ENCODE measurements around the gene ASB2. TPM values are rescaled to one million over a fixed set of nuclear protein-coding genes. Genes with fewer than 3 reads are reported as not detected.

The ASB2 gene
- total RNA-seq, 1 donor from 2014 or later = 251 TPM

- Histone ChIP-seq H3K27me3 (ENCODE audit: low read depth) (no peaks in the 10 kb centered on the region), H3K4me1 (no peaks in the 10 kb centered on the region), H3K27ac (replicated peaks) (no peak overlapping the region), H3K36me3 (peaks cover 17% of the 10 kb centered on the region), H3K4me3 (no peak overlapping the region), H3K9me3 (replicated peaks) (no peaks in the 10 kb centered on the region)
- TF ChIP-seq CTCF (IDR thresholded peaks at IDR 0.05; ENCODE audit: borderline replicate concordance) = no peak
- intact Hi-C loops (cut with micrococcal nuclease) = no loop called here
- DNase-seq = no peak
Observed at GRCh38 chr14:93928184-93929047, 48.0 kb downstream of the ASB2 start.

GRCh38 chr14:93927800-93928145, 48.6 kb downstream of the ASB2 start:
- Histone ChIP-seq H3K4me1 (no peaks in the 10 kb centered on the region), H3K4me3 (no peak overlapping the region), H3K27ac (replicated peaks) (no peak overlapping the region), H3K9me3 (replicated peaks) (no peaks in the 10 kb centered on the region), H3K36me3 (peaks cover 11% of the 10 kb centered on the region), H3K27me3 (ENCODE audit: low read depth) (no peaks in the 10 kb centered on the region)
- intact Hi-C loops (cut with micrococcal nuclease) = no loop called here
- no peak for DNase-seq
- TF ChIP-seq CTCF (IDR thresholded peaks at IDR 0.05; ENCODE audit: borderline replicate concordance) = no peak

GRCh38 chr14:93926873-93927799, 49.2 kb downstream of the ASB2 start, which contains the start of gene FAM181A:
Gene FAM181A, plus strand, starts transcription at chr14:93927344. Its CDS starts 942 bp downstream, at chr14:93928286.
- no peak within 1 kb of the TSS for H3K4me3 ChIP-seq
- no peaks in the 10 kb centered on the region for H3K4me1 ChIP-seq
- no peak for TF ChIP-seq CTCF (IDR thresholded peaks at IDR 0.05; ENCODE audit: borderline replicate concordance)
- no peaks in the 10 kb centered on the region for H3K9me3 ChIP-seq (replicated peaks)
- no peak within 1 kb of the TSS for H3K27ac ChIP-seq (replicated peaks)
- no peaks in the 10 kb centered on the region for H3K27me3 ChIP-seq (ENCODE audit: low read depth)
- DNase-seq = no peak
- H3K36me3 ChIP-seq = peaks cover 5% of the 10 kb centered on the region
- intact Hi-C loops (cut with micrococcal nuclease) = no loop called here

GRCh38 chr14:93926245-93926872, 50.0 kb downstream of the ASB2 start:
- TF ChIP-seq CTCF (IDR thresholded peaks at IDR 0.05; ENCODE audit: borderline replicate concordance) = no peak
- DNase-seq = no peak
- Histone ChIP-seq H3K36me3 (peaks cover 4% of the 10 kb centered on the region), H3K4me1 (no peaks in the 10 kb centered on the region), H3K4me3 (no peak overlapping the region), H3K27me3 (ENCODE audit: low read depth) (no peaks in the 10 kb centered on the region), H3K9me3 (replicated peaks) (no peaks in the 10 kb centered on the region), H3K27ac (replicated peaks) (no peak overlapping the region)
- intact Hi-C loops (cut with micrococcal nuclease) = no loop called here

GRCh38 chr14:93925374-93925895, 50.9 kb downstream of the ASB2 start:
- H3K4me3 ChIP-seq = no peak overlapping the region
- no peak for TF ChIP-seq CTCF (IDR thresholded peaks at IDR 0.05; ENCODE audit: borderline replicate concordance)
- H3K4me1 ChIP-seq = no peaks in the 10 kb centered on the region
- no peaks in the 10 kb centered on the region for H3K9me3 ChIP-seq (replicated peaks)
- no peaks in the 10 kb centered on the region for H3K36me3 ChIP-seq
- no peaks in the 10 kb centered on the region for H3K27me3 ChIP-seq (ENCODE audit: low read depth)
- intact Hi-C loops (cut with micrococcal nuclease) = no loop called here
- no peak overlapping the region for H3K27ac ChIP-seq (replicated peaks)
- no peak for DNase-seq

All from left ventricle myocardium inferior (tissue), 1 donor.